ENCODE measurements around the gene ZNF385C. TPM values are rescaled to one million over a fixed set of nuclear protein-coding genes. Genes with fewer than 3 reads are reported as not detected.

ZNF385C gene
- total RNA-seq, 1 donor from 2014 or later: 0.52 TPM

DNA sequence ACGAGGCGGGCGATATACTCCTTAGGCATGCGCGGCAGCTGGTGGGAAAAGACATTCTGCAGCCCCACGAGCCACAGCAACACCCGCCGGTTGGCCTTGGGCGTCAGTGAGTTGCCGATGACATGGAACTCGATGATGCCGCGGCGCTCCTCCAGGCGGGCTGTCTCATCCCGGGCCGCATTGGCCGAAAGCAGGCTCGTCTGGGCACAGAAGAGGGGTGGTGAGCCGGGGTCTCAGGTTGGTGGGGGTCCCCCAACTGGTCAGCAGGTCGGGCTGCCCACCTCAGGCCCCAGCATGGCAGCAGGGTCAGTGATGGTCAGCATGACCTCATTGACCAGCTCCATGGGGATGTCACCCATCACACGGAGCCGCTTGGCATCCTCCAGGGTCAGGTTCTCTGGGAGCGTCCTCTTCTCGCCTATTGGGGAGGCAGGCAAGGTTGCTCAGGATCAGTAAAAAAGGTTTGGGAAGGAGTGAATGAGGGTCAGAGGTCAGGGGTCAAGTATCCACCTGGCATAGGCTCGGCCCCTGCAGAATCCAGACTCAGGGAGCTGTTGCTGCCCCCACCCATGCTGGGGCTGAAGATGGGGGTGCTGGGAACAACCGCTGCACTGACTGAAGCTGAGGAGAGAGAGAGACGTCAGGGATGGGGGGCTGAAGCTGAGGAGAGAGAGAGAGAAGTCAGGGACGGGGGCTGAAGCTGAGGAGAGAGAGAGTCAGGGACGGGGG is 19.3 kb upstream of the ZNF385C start:
- H3K4me3 ChIP-seq (ENCODE audit: low read length in 3 of 3): no peak overlapping the region
- H3K9ac ChIP-seq (ENCODE audit: low read depth in 1 of 3, low read length in 3 of 3): no peak overlapping the region
- no peaks in the 10 kb centered on the region for H3K27me3 ChIP-seq (ENCODE audit: control insufficient read depth in 3 of 3, insufficient read depth in 3 of 3, low read length in 3 of 3)
- H3K9me3 ChIP-seq (ENCODE audit: control insufficient read depth in 3 of 3, low read length in 3 of 3): no peaks in the 10 kb centered on the region
- no peak overlapping the region for H3K27ac ChIP-seq (ENCODE audit: low read depth, low read length)
- peaks cover 23 to 33% (median 27%) of the 10 kb centered on the region in 3 donors for H3K4me1 ChIP-seq (ENCODE audit: control insufficient read depth in 3 of 3, insufficient read depth in 3 of 3, low read length in 3 of 3)
- H3K36me3 ChIP-seq (ENCODE audit: control insufficient read depth in 3 of 3, insufficient read depth in 3 of 3, low read length in 3 of 3): peaks cover 42 to 47% (median 45%) of the 10 kb centered on the region in 3 donors

DNA sequence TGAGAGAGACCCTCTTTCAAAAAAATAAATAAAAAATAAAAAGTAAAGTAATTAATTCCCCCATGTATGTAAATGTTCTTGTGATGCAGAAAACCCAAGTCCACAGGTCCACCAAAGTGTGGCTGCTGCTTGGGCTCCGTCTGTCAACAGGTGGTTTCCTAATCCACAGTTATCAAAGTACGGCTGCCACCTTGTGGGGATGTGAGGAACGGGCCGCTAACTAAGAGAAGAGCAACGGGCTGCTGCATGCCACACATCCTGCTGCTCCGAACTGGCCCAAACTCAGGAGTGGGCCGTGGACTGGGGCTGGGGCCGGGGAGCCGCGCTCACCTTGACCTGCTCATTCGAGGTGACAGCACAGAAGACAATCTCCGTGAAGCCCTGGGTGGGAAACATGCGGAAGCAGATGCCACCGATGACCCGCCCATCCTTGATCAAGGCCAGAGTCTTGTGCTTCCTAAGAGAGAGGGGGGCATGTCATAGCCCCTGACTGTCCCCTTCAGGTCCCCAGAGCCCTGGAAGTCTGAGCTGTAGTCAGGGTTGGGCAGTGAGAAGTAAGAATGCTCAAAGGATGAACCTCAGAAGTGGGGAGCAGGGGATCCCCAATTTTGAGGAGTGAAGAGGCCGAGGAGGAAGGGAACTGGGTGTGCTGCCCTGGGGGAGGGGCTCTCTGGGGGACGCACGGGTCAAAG is 18.6 kb upstream of the ZNF385C start:
- Histone ChIP-seq H3K9me3 (ENCODE audit: control insufficient read depth in 3 of 3, low read length in 3 of 3) (no peaks in the 10 kb centered on the region), H3K4me1 (ENCODE audit: control insufficient read depth in 3 of 3, insufficient read depth in 3 of 3, low read length in 3 of 3) (peaks cover 23 to 36% (median 27%) of the 10 kb centered on the region in 3 donors), H3K9ac (ENCODE audit: low read depth in 1 of 3, low read length in 3 of 3) (no peak overlapping the region), H3K36me3 (ENCODE audit: control insufficient read depth in 3 of 3, insufficient read depth in 3 of 3, low read length in 3 of 3) (peaks cover 42 to 47% (median 45%) of the 10 kb centered on the region in 3 donors), H3K27me3 (ENCODE audit: control insufficient read depth in 3 of 3, insufficient read depth in 3 of 3, low read length in 3 of 3) (no peaks in the 10 kb centered on the region), H3K27ac (ENCODE audit: low read depth, low read length) (no peak overlapping the region), H3K4me3 (ENCODE audit: low read length in 3 of 3) (no peak overlapping the region)

DNA sequence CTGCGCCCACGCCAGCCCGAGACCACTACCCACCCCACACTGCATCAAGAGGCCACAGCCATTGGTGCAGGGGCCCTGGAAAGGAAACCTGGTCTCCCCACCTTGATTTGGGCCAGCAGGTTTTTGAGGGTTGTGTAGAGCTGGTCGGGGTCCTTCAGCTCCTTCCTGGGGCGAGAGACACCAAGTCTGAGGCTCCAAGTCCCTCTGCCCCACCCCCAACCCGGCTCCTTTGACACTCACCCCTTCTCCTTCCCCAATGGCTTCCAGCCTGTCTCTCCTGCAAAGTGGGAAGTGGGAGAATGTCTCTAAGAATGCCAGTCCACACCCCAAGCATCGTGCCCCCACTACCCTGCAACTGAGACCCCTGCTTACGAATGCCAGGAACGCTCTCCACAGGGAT is 15.8 kb upstream of the ZNF385C start:
- no peak overlapping the region for H3K9ac ChIP-seq (ENCODE audit: low read depth in 1 of 3, low read length in 3 of 3)
- peaks cover 16 to 31% (median 22%) of the 10 kb centered on the region in 3 donors for H3K4me1 ChIP-seq (ENCODE audit: control insufficient read depth in 3 of 3, insufficient read depth in 3 of 3, low read length in 3 of 3)
- no peak overlapping the region for H3K4me3 ChIP-seq (ENCODE audit: low read length in 3 of 3)
- no peaks in the 10 kb centered on the region for H3K9me3 ChIP-seq (ENCODE audit: control insufficient read depth in 3 of 3, low read length in 3 of 3)
- H3K36me3 ChIP-seq (ENCODE audit: control insufficient read depth in 3 of 3, insufficient read depth in 3 of 3, low read length in 3 of 3): peaks cover 37 to 43% (median 43%) of the 10 kb centered on the region in 3 donors
- H3K27me3 ChIP-seq (ENCODE audit: control insufficient read depth in 3 of 3, insufficient read depth in 3 of 3, low read length in 3 of 3): no peaks in the 10 kb centered on the region
- no peak overlapping the region for H3K27ac ChIP-seq (ENCODE audit: low read depth, low read length)

DNA sequence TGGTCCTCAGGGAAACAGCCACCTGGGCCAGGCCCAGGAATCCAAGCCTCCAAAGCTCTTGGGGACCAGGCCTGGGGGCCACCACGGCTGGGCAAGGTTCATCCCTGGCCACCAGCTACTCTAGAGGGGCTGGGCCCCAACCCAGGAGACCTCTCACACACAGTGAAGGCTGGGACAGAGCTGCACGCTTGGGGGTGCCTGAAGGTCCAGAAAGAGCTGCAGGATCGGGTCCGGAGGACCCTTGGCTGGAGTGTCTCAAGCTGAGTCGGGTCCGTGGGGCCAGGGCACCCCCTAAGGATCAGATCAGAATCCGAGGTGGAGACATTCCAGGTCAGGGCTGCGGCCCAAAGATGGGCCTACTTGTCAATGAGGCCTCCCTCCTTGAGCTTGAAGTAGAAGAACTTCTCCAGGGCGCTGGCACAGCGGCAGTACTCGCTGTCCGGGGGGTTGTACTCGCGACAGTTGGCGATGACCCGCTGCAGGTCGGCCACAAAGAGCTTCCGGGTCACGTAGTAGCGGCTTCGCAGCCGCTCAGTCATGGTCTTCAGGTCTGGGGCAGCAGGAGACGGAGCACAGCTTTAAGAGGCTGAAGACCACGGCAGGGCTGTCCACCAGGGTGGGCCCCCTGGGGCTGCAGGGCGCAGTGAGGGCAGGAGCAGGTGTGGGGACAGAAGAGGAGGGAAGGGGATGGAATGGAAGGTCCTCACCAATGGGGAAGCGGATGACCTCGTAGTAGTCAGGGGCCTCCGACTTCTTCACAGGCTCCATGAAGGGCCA is 15.2 kb upstream of the ZNF385C start:
- Histone ChIP-seq H3K9me3 (ENCODE audit: control insufficient read depth in 3 of 3, low read length in 3 of 3) (no peaks in the 10 kb centered on the region), H3K9ac (ENCODE audit: low read depth in 1 of 3, low read length in 3 of 3) (peak overlapping the region; percentile 81 to 91 (median 88)), H3K4me3 (ENCODE audit: low read length in 3 of 3) (peak overlapping the region in 1 of 3 donors; percentile 90), H3K36me3 (ENCODE audit: control insufficient read depth in 3 of 3, insufficient read depth in 3 of 3, low read length in 3 of 3) (peaks cover 32 to 43% (median 42%) of the 10 kb centered on the region in 3 donors), H3K4me1 (ENCODE audit: control insufficient read depth in 3 of 3, insufficient read depth in 3 of 3, low read length in 3 of 3) (peaks cover 16 to 31% (median 22%) of the 10 kb centered on the region in 3 donors), H3K27ac (ENCODE audit: low read depth, low read length) (peak overlapping the region; percentile 90), H3K27me3 (ENCODE audit: control insufficient read depth in 3 of 3, insufficient read depth in 3 of 3, low read length in 3 of 3) (no peaks in the 10 kb centered on the region)

DNA sequence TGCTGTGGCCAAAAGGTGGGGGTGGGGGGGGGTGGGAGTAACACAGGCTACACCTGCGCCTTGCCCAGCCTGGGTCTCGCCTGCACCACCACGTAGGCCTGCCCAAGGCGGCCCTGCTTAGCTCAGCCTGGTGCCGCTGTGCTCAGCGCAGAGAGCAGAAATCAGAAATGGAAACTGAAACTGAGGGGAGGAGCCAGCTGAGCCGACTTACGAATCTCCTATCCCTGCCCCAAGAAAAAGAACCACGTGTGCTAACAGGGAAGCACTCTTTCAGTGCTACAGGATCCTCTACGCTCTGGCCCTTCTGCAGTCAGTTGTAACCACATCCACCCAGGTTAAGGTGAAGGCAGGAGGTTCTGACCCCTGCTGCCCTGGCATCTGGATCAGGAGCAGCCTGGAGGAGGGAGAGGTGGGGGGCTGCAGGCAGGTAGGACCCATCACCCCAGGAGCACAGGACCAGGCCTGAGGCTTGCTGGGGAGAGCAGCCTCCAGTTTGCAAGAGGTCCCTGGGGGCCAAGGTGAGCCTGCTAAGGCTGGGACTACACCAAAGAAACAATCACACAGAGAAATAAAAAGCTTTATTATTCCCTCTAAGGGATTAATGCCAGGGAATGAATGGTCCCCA is 14.4 kb upstream of the ZNF385C start, which contains the start of gene DHX58:
TSS of gene DHX58 (minus strand) at position 163 of the 625 bp plus-strand sequence. CDS start 822 bp downstream, outside the sequence.
- no peaks in the 10 kb centered on the region for H3K9me3 ChIP-seq (ENCODE audit: control insufficient read depth in 3 of 3, low read length in 3 of 3)
- peak within 1 kb of the TSS; percentile 86 to 90 (median 87) for H3K4me3 ChIP-seq (ENCODE audit: low read length in 3 of 3)
- H3K27ac ChIP-seq (ENCODE audit: low read depth, low read length): peak within 1 kb of the TSS; percentile 90
- peak within 1 kb of the TSS; percentile 88 to 91 (median 89) for H3K9ac ChIP-seq (ENCODE audit: low read depth in 1 of 3, low read length in 3 of 3)
- H3K27me3 ChIP-seq (ENCODE audit: control insufficient read depth in 3 of 3, insufficient read depth in 3 of 3, low read length in 3 of 3): no peaks in the 10 kb centered on the region
- H3K4me1 ChIP-seq (ENCODE audit: control insufficient read depth in 3 of 3, insufficient read depth in 3 of 3, low read length in 3 of 3): peaks cover 16 to 31% (median 22%) of the 10 kb centered on the region in 3 donors
- H3K36me3 ChIP-seq (ENCODE audit: control insufficient read depth in 3 of 3, insufficient read depth in 3 of 3, low read length in 3 of 3): peaks cover 32 to 41% (median 34%) of the 10 kb centered on the region in 3 donors

DNA sequence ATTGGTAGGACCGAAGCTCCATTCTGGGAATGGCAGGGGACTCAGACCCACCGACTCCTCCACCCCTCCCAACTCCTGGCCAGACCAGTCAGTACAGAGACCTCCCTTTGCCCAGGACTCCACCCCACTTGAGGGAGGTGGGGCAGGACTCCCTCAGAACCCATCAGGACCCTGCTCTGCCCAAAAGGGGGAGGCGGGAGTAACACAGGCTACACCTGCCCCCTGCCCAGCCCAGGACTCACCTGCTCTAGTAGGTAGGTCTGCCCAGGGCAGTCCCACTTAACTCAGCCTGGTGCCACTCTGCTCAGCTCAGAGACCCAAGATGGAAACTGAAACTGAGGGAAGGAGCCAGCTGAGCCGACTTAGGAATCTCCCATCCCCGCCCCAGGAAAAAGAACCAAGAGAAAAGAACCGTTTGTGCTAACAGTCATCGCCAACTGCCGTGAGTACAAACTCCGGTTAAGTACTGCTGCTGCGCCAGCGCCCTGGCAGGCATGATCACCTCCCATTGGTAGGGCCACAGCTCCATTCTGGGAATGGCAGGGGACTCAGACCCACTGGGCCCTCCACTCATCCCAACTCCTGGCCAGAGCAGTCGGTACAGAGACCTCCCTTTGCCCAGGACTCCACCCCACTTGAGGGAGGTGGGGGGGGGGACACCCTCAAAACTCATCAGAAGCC is 13.7 kb upstream of the ZNF385C start:
- H3K36me3 ChIP-seq (ENCODE audit: control insufficient read depth in 3 of 3, insufficient read depth in 3 of 3, low read length in 3 of 3): peaks cover 25 to 35% (median 28%) of the 10 kb centered on the region in 3 donors
- no peaks in the 10 kb centered on the region for H3K9me3 ChIP-seq (ENCODE audit: control insufficient read depth in 3 of 3, low read length in 3 of 3)
- peak overlapping the region; percentile 86 to 90 (median 87) for H3K4me3 ChIP-seq (ENCODE audit: low read length in 3 of 3)
- peak overlapping the region; percentile 88 to 91 (median 89) for H3K9ac ChIP-seq (ENCODE audit: low read depth in 1 of 3, low read length in 3 of 3)
- H3K4me1 ChIP-seq (ENCODE audit: control insufficient read depth in 3 of 3, insufficient read depth in 3 of 3, low read length in 3 of 3): peaks cover 16 to 30% (median 22%) of the 10 kb centered on the region in 3 donors
- peak overlapping the region; percentile 90 for H3K27ac ChIP-seq (ENCODE audit: low read depth, low read length)
- no peaks in the 10 kb centered on the region for H3K27me3 ChIP-seq (ENCODE audit: control insufficient read depth in 3 of 3, insufficient read depth in 3 of 3, low read length in 3 of 3)

DNA sequence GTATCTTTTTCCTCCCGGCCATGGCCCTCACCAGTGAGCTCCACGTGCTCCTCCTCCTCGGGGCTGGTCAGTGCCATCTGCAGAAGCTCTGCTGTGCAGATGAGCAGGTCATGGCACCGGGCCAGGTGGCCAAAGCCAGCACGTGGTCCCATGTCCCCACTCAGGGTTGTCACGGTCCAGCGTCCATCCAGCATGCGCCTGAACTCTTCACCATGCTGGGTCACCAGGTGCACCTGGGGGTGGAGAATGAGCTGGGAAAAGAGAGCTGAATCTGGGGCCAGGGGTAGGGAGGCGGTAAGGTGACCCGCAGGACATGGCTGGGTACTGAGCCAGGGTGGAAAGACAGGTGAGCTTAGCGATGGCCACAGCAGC is 13.0 kb upstream of the ZNF385C start:
- H3K27me3 ChIP-seq (ENCODE audit: control insufficient read depth in 3 of 3, insufficient read depth in 3 of 3, low read length in 3 of 3): no peaks in the 10 kb centered on the region
- H3K36me3 ChIP-seq (ENCODE audit: control insufficient read depth in 3 of 3, insufficient read depth in 3 of 3, low read length in 3 of 3): peaks cover 21 to 32% (median 25%) of the 10 kb centered on the region in 3 donors
- peak overlapping the region; percentile 90 for H3K27ac ChIP-seq (ENCODE audit: low read depth, low read length)
- peak overlapping the region in 2 of 3 donors; percentile 86 to 87 for H3K4me3 ChIP-seq (ENCODE audit: low read length in 3 of 3)
- H3K4me1 ChIP-seq (ENCODE audit: control insufficient read depth in 3 of 3, insufficient read depth in 3 of 3, low read length in 3 of 3): peaks cover 16 to 27% (median 20%) of the 10 kb centered on the region in 3 donors
- peak overlapping the region in 2 of 3 donors; percentile 88 to 91 for H3K9ac ChIP-seq (ENCODE audit: low read depth in 1 of 3, low read length in 3 of 3)
- H3K9me3 ChIP-seq (ENCODE audit: control insufficient read depth in 3 of 3, low read length in 3 of 3): no peaks in the 10 kb centered on the region

DNA sequence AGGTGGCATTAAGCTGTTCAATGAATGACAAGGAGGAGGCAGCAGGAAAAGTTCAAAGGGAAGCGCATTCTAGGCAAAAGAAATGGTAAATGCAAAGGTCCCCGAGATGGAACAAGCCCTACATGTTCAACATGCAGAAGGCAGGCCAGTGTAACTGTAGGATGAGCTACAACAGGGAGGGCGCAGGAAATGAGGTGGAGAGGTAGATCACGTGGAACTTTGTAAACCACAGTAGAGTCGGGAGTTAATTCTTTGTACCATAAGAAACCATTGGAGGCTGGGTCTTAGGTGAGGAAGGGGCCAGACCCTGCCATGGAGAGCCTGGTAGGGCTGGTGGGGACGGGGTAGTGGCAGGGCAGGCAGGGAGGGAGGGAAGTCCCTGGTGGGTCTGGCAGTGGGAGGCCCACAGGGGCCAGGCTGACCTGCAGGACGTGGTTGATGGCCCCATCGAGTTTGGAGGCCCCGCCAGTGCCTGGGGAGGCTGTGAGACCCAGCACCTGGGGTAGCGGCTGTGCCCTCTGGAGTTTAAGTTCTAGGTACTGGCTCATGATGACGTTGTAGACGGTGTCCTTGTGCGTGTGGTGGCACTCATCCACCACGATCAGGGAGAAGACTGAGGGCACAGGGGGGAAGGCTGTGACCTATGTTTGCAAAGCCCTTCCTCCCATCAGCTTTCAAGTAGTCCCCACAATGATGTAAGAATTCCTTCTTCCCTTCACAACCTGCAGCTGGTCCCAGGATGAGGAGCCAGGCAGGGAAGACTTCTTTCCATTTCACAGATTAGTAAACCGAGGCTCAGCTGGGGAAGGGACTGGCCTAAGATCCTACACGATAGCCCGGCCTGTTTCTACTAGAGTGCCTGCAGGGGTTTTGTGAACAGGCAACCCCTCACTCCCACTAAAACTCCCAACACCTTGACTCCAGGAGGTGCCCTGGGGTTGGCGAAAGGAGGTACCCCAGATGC is 12.3 kb upstream of the ZNF385C start:
- H3K27me3 ChIP-seq (ENCODE audit: control insufficient read depth in 3 of 3, insufficient read depth in 3 of 3, low read length in 3 of 3): no peaks in the 10 kb centered on the region
- no peak overlapping the region for H3K9ac ChIP-seq (ENCODE audit: low read depth in 1 of 3, low read length in 3 of 3)
- H3K4me3 ChIP-seq (ENCODE audit: low read length in 3 of 3): no peak overlapping the region
- peaks cover 16 to 27% (median 20%) of the 10 kb centered on the region in 3 donors for H3K4me1 ChIP-seq (ENCODE audit: control insufficient read depth in 3 of 3, insufficient read depth in 3 of 3, low read length in 3 of 3)
- no peaks in the 10 kb centered on the region for H3K9me3 ChIP-seq (ENCODE audit: control insufficient read depth in 3 of 3, low read length in 3 of 3)
- H3K36me3 ChIP-seq (ENCODE audit: control insufficient read depth in 3 of 3, insufficient read depth in 3 of 3, low read length in 3 of 3): peaks cover 19 to 26% (median 23%) of the 10 kb centered on the region in 3 donors
- H3K27ac ChIP-seq (ENCODE audit: low read depth, low read length): no peak overlapping the region
